GM18505 (cell line): Measurements from ENCODE around the gene BLID.

Source experiments
- ATAC-seq: cut with Tn5 transposase; IDR thresholded peaks from one replicate; pipeline ENCODE4 v1.9.1; 2021; ENCODE audit not compliant: unreplicated experiment
- POLR2A ChIP-seq: IDR thresholded peaks from 4 replicates; pipeline ENCODE4 v1.6.1; 2011; ENCODE audit warnings: borderline replicate concordance; ENCODE audit not compliant: insufficient read depth, insufficient read length; ENCODE audit errors: extremely low read depth

Gene BLID

GRCh38 chr11:122126024-122126688, 10.1 kb upstream of the BLID start:
- no peak for ATAC-seq
- TF ChIP-seq POLR2A: no peak

- no peak for ATAC-seq
- no peak for TF ChIP-seq POLR2A
These were observed 7.4 kb upstream of the BLID start for GRCh38 chr11:122123263-122123929.

- no peak for ATAC-seq
- TF ChIP-seq POLR2A: no peak
These were observed 6.2 kb upstream of the BLID start for GRCh38 chr11:122122179-122122578.

- TF ChIP-seq POLR2A: no peak
- no peak for ATAC-seq
These were observed 4.1 kb upstream of the BLID start for GRCh38 chr11:122120096-122120495.

- ATAC-seq: no peak
- no peak for TF ChIP-seq POLR2A
These were observed 576 bp upstream of the BLID start for GRCh38 chr11:122116591-122116990.

GRCh38 chr11:122114976-122115375, 1.0 kb downstream of the BLID start:
- no peak for ATAC-seq
- no peak for TF ChIP-seq POLR2A

- no peak for TF ChIP-seq POLR2A
- no peak for ATAC-seq
These were observed 1.9 kb downstream of the BLID start for GRCh38 chr11:122113836-122114825.

- no peak for ATAC-seq
- TF ChIP-seq POLR2A: no peak
These were observed 3.3 kb downstream of the BLID start for GRCh38 chr11:122112470-122113365.

GRCh38 chr11:122109932-122110331, 6.1 kb downstream of the BLID start:
- no peak for TF ChIP-seq POLR2A
- no peak for ATAC-seq

GRCh38 chr11:122108828-122109227, 7.2 kb downstream of the BLID start:
- TF ChIP-seq POLR2A: no peak
- no peak for ATAC-seq

- ATAC-seq: no peak
These were observed 7.7 kb downstream of the BLID start for GRCh38 chr11:122108192-122108799.

GRCh38 chr11:122107566-122107965, 8.4 kb downstream of the BLID start:
- ATAC-seq: no peak
- TF ChIP-seq POLR2A: no peak

More at GRCh38 chr11:122108192-122108799, 7.7 kb downstream of the BLID start:
- TF ChIP-seq POLR2A: no peak
